ENCODE measurements around the gene NRBF2.

NRBF2 gene

GRCh38 chr10:63200431-63200830 is 67.3 kb downstream of the NRBF2 start:
- H3K9me3 ChIP-seq (ENCODE audit: control insufficient read depth, insufficient read depth, low read length) = no peaks in the 10 kb centered on the region
- H3K4me2 ChIP-seq (ENCODE audit: low read length) = no peak overlapping the region
- no peak overlapping the region for H3K27ac ChIP-seq (ENCODE audit: low read depth, low read length)
- peaks cover 66% of the 10 kb centered on the region for H3K36me3 ChIP-seq (ENCODE audit: control insufficient read depth, low read length)
- H3K4me1 ChIP-seq (ENCODE audit: control insufficient read depth, low read length) = peaks cover 4% of the 10 kb centered on the region
- peaks cover 3% of the 10 kb centered on the region; the same call in 1 of the 2 replicates for H3K79me2 ChIP-seq (ENCODE audit: control insufficient read depth, low read length)
- H4K20me1 ChIP-seq (ENCODE audit: control insufficient read depth, insufficient read depth, low read depth, low read length) = peaks cover 3% of the 10 kb centered on the region; the same call in 1 of the 2 replicates
- H3K4me3 ChIP-seq (ENCODE audit: low read length) = no peak overlapping the region
- no peaks in the 10 kb centered on the region for H3K9me2 ChIP-seq (replicated peaks; ENCODE audit: control insufficient read depth, low read length)
- TF ChIP-seq, protein P1, sequence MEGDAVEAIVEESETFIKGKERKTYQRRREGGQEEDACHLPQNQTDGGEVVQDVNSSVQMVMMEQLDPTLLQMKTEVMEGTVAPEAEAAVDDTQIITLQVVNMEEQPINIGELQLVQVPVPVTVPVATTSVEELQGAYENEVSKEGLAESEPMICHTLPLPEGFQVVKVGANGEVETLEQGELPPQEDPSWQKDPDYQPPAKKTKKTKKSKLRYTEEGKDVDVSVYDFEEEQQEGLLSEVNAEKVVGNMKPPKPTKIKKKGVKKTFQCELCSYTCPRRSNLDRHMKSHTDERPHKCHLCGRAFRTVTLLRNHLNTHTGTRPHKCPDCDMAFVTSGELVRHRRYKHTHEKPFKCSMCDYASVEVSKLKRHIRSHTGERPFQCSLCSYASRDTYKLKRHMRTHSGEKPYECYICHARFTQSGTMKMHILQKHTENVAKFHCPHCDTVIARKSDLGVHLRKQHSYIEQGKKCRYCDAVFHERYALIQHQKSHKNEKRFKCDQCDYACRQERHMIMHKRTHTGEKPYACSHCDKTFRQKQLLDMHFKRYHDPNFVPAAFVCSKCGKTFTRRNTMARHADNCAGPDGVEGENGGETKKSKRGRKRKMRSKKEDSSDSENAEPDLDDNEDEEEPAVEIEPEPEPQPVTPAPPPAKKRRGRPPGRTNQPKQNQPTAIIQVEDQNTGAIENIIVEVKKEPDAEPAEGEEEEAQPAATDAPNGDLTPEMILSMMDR (IDR thresholded peaks at IDR 0.05; ENCODE audit: low read depth, low read length, poor library complexity, severe bottlenecking) = no peak
- no peak for TF ChIP-seq EZH2phosphoT487 (IDR thresholded peaks at IDR 0.05; ENCODE audit: borderline replicate concordance, low read length)
- H3K27me3 ChIP-seq (ENCODE audit: control insufficient read depth, low read length) = no peaks in the 10 kb centered on the region
- H3F3A ChIP-seq (ENCODE audit: control insufficient read depth, insufficient read depth) = peaks cover 4% of the 10 kb centered on the region; the same call in 1 of the 2 replicates

DNA sequence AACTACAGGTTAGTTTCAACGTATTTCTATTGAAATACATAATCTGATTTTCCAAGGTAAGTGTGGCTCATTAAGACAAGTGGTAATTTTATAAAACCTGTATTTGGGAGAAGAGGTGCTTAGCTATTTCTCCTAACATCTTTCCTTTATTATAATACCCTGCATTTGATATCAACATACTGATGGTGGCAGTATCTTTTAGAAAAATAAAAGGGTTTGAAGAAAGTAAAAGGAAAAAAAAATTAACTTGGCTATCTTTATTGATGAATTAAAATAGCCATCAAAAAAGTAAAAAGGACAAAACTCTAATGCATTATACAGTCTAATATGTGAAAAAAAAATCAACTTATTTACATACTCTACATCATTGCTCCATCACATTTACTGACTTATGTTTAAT is 68.0 kb downstream of the NRBF2 start:
- Histone ChIP-seq H3K4me2 (ENCODE audit: low read length) (no peak overlapping the region), H3K9me2 (replicated peaks; ENCODE audit: control insufficient read depth, low read length) (no peaks in the 10 kb centered on the region), H3K79me2 (ENCODE audit: control insufficient read depth, low read length) (peaks cover 5% of the 10 kb centered on the region; the same call in 1 of the 2 replicates), H3K9me3 (ENCODE audit: control insufficient read depth, insufficient read depth, low read length) (no peaks in the 10 kb centered on the region), H3K36me3 (ENCODE audit: control insufficient read depth, low read length) (peaks cover 73% of the 10 kb centered on the region), H3K4me1 (ENCODE audit: control insufficient read depth, low read length) (peaks cover 11% of the 10 kb centered on the region), H4K20me1 (ENCODE audit: control insufficient read depth, insufficient read depth, low read depth, low read length) (peaks cover 3% of the 10 kb centered on the region; the same call in 1 of the 2 replicates), H3F3A (ENCODE audit: control insufficient read depth, insufficient read depth) (peaks cover 4% of the 10 kb centered on the region; the same call in 1 of the 2 replicates), H3K27ac (ENCODE audit: low read depth, low read length) (no peak overlapping the region), H3K4me3 (ENCODE audit: low read length) (no peak overlapping the region), H3K27me3 (ENCODE audit: control insufficient read depth, low read length) (no peaks in the 10 kb centered on the region)
- TF ChIP-seq EZH2phosphoT487 (IDR thresholded peaks at IDR 0.05; ENCODE audit: borderline replicate concordance, low read length) = no peak
- TF ChIP-seq, protein P1 (IDR thresholded peaks at IDR 0.05; ENCODE audit: low read depth, low read length, poor library complexity, severe bottlenecking) = no peak

Data from DOHH2 (cell line).